A549 treated with AZD9567 at 1 μM for 4 hours (cell line): Measurements from ENCODE around the gene DHX15. TPM values are rescaled to one million over a fixed set of nuclear protein-coding genes. Genes with fewer than 3 reads are reported as not detected.

Experiments used
- total RNA-seq: library from RNA; stranded (reverse); fragments of 200-300 nt; extraction: Qiagen RNA extraction; gene quantifications from 5 replicates; pipeline ENCODE4 v1.2.3, GENCODE V29; 2022; ENCODE audit not compliant: insufficient read depth

DHX15 gene
- 88.1 to 116 TPM (median 97.7 TPM) in 5 replicates for total RNA-seq

GRCh38 chr4:24584211-24584850 lies at the start of gene DHX15:
Gene DHX15, minus strand, starts transcription at chr4:24584554. Its CDS starts 161 bp downstream, at chr4:24584393.

Other genes starting within 250 kb of the DHX15 start
- not detected in 5 replicates for gene SOD3, start 211.0 kb upstream of the DHX15 start, total RNA-seq